ENCODE measurements around the gene OR2AE1. TPM values are rescaled to one million over a fixed set of nuclear protein-coding genes. Genes with fewer than 3 reads are reported as not detected.

Gene OR2AE1
- total RNA-seq, 4 donors from 2014 or later: 0.72 to 1.2 TPM; not detected in 2

DNA sequence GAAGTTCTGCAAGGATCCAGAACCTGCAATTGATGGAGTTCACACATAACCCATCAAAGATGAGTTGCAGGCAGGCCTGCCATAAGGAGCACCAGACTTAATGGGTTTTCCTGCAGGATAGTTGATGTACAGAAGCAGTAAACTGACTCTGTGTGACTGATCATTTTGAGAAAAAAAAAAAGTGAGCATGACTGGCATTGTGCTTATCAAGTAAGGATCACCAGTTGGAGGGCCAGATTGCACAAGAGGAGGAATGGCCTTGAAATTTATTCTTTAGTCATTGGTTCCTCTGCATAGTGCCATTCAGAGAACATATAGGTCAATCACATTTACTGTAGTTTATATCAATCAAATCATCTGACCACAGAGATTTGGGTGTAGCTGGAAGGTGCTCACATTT is 45.2 kb downstream of the OR2AE1 start:
- TF ChIP-seq, protein P1, sequence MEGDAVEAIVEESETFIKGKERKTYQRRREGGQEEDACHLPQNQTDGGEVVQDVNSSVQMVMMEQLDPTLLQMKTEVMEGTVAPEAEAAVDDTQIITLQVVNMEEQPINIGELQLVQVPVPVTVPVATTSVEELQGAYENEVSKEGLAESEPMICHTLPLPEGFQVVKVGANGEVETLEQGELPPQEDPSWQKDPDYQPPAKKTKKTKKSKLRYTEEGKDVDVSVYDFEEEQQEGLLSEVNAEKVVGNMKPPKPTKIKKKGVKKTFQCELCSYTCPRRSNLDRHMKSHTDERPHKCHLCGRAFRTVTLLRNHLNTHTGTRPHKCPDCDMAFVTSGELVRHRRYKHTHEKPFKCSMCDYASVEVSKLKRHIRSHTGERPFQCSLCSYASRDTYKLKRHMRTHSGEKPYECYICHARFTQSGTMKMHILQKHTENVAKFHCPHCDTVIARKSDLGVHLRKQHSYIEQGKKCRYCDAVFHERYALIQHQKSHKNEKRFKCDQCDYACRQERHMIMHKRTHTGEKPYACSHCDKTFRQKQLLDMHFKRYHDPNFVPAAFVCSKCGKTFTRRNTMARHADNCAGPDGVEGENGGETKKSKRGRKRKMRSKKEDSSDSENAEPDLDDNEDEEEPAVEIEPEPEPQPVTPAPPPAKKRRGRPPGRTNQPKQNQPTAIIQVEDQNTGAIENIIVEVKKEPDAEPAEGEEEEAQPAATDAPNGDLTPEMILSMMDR (IDR thresholded peaks at IDR 0.05): no peak
- ATAC-seq (ENCODE audit: low FRiP score) (no peak), DNase-seq (ENCODE audit: low spot score) (no peak)

DNA sequence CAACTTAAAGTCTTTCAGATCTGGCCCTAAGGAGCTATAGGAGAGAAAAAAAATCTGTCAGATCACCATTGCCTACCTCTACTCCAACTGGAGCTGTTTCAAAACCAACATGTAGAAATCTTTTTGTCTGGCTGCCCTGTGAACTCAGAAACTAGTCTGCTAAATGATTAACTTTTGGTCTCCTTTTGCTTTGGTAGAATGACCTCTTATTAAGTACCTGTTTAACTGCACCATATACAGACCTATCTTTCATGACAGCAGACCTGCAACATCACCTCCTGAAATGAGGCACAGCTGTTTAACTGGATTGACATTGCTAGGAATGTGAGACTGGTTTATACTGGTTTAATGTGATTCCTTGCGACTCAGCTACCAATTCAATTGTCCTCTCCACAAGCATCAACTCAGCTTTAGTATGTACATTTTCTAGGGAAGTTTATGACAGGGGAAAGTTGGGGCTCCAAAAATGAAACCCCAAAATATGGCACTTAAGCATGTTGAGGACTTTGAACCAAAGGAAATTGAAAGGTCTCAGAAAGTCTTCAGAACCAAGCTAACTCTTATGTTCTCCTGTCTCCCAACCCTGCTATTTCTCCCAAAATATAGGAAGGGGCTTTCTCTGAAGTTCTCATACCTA is 47.2 kb downstream of the OR2AE1 start:
- TF ChIP-seq, protein P1 (IDR thresholded peaks at IDR 0.05): no peak
- no peak for ATAC-seq (ENCODE audit: low FRiP score)

GRCh38 chr7:99828811-99829210 is 48.0 kb downstream of the OR2AE1 start:
- ATAC-seq (ENCODE audit: low FRiP score) (no peak), DNase-seq (ENCODE audit: low spot score) (no peak)
- TF ChIP-seq, protein P1 (IDR thresholded peaks at IDR 0.05): no peak

More for the DNA sequence above, 47.2 kb downstream of the OR2AE1 start:
- no peak for DNase-seq (ENCODE audit: low spot score)

- ATAC-seq (ENCODE audit: low FRiP score) (no peak), DNase-seq (ENCODE audit: low spot score) (no peak)
- TF ChIP-seq, protein P1 (IDR thresholded peaks at IDR 0.05): no peak
Observed at GRCh38 chr7:99827040-99827778, 49.6 kb downstream of the OR2AE1 start.

Small RNA genes within 50 kb of the gene (small RNA-seq; reads per million reads assigned to genes)
- gene AC011904.1 (not detected), gene CYP3A52P (not detected)

Other genes starting within 250 kb of the OR2AE1 start
- 10 to 100 TPM in 2 of 4 donors, 1 to 10 TPM in 2; 6.2 to 92.0 (median 13.8) TPM for gene CYP3A5, start 197.0 kb downstream of the OR2AE1 start, total RNA-seq
- 1 to 10 TPM in 1 of 4 donors, under 1 TPM in 2, not detected in 1; 0.56 to 2.8 (median 0.60) TPM for gene CYP3A7, start 141.8 kb downstream of the OR2AE1 start, total RNA-seq
- 1 to 10 TPM in 1 of 4 donors, under 1 TPM in 1, not detected in 2; 0.60 to 1.8 TPM for gene CYP3A4, start 92.8 kb downstream of the OR2AE1 start, total RNA-seq
- not detected for gene CYP3A43, start 49.0 kb downstream of the OR2AE1 start, total RNA-seq
- gene TRIM4, start 42.5 kb upstream of the OR2AE1 start, total RNA-seq: 10 to 100 TPM; 28.8 to 45.2 (median 35.1) TPM
- gene GJC3, start 52.6 kb upstream of the OR2AE1 start, total RNA-seq: under 1 TPM in 2 of 4 donors, not detected in 2; 0.63 to 0.74 TPM
- 100 to 1,000 TPM in 1 of 4 donors, 10 to 100 TPM in 3; 70.9 to 155 (median 92.1) TPM for gene AZGP1, start 99.0 kb upstream of the OR2AE1 start, total RNA-seq
- 10 to 100 TPM; 21.5 to 34.5 (median 28.0) TPM for gene ZKSCAN1, start 138.6 kb upstream of the OR2AE1 start, total RNA-seq
- gene ZSCAN21, start 172.7 kb upstream of the OR2AE1 start, total RNA-seq: 10 to 100 TPM; 11.4 to 14.7 (median 12.4) TPM
- 10 to 100 TPM; 14.5 to 25.4 (median 17.9) TPM for gene ZNF3, start 204.7 kb upstream of the OR2AE1 start, total RNA-seq
- gene COPS6, start 211.9 kb upstream of the OR2AE1 start, total RNA-seq: 10 to 100 TPM; 41.6 to 69.0 (median 50.0) TPM
- 10 to 100 TPM; 17.6 to 42.7 (median 28.7) TPM for gene MCM7, start 224.4 kb upstream of the OR2AE1 start, total RNA-seq
- 10 to 100 TPM in 2 of 4 donors, 1 to 10 TPM in 2; 7.2 to 20.6 (median 9.8) TPM for gene AP4M1, start 224.6 kb upstream of the OR2AE1 start, total RNA-seq
- gene TAF6, start 242.3 kb upstream of the OR2AE1 start, total RNA-seq: 10 to 100 TPM; 21.0 to 37.5 (median 30.3) TPM
- 10 to 100 TPM in 2 of 4 donors, 1 to 10 TPM in 2; 5.8 to 18.6 (median 9.6) TPM for gene CNPY4, start 242.6 kb upstream of the OR2AE1 start, total RNA-seq
- gene MBLAC1, start 249.9 kb upstream of the OR2AE1 start, total RNA-seq: 1 to 10 TPM; 1.3 to 2.9 (median 1.7) TPM